Left lung (tissue), 10 donors: ENCODE data around the gene BBIP1. TPM values are rescaled to one million over a fixed set of nuclear protein-coding genes. Genes with fewer than 3 reads are reported as not detected.

Experiments used
- ATAC-seq: fragments of 200-7000 bp; cut with Tn5 transposase; one replicate; pipeline ENCODE4 v1.9.1; 2020; ENCODE audit warnings: moderate library complexity
- DNase-seq, 4 donors: peaks; one replicate each; pipeline ENCODE4 v3.0.0-alpha.2; 2013 to 2020
- H3K27ac ChIP-seq, 2 donors: fragments of 200-600 bp; sonication (generic) in 1 of 2; one replicate each; pipeline versions ENCODE4 v1.5.0 to v1.8.0; 2020 to 2021
- H3K27me3 ChIP-seq, 2 donors: fragments of 200-600 bp; sonication (generic) in 1 of 2; one replicate each; pipeline versions ENCODE4 v1.5.0 to v1.8.0; 2020 to 2021
- H3K36me3 ChIP-seq, 2 donors: fragments of 200-600 bp; sonication (generic) in 1 of 2; one replicate each; pipeline versions ENCODE4 v1.5.0 to v1.8.0; 2020 to 2021
- H3K4me1 ChIP-seq, 2 donors: fragments of 200-600 bp; one replicate each; pipeline ENCODE4 v1.8.0; 2021
- H3K4me3 ChIP-seq, 2 donors: fragments of 200-600 bp; sonication (generic) in 1 of 2; one replicate each; pipeline versions ENCODE4 v1.5.0 to v1.8.0; 2020 to 2021; ENCODE audit warnings: mild to moderate bottlenecking in 1 of 2
- H3K9me3 ChIP-seq, 2 donors: fragments of 200-600 bp; sonication (generic) in 1 of 2; one replicate each; pipeline versions ENCODE4 v1.5.0 to v1.8.0; 2020 to 2021
- CTCF ChIP-seq, 2 donors: fragments of 200-600 bp; sonication (generic) in 1 of 2; IDR thresholded peaks; one replicate each; pipeline versions ENCODE4 v1.5.0 to v1.8.0; 2021; ENCODE audit warnings: antibody characterized with exemption in 2 of 2
- intact Hi-C, 2 donors: fragments of 100-400 bp; cut with DNase I; formaldehyde crosslinking; loops; one replicate each; pipeline versions ENCODE4 v1.11.2 to v1.14.2; 2022
- polyA plus RNA-seq, 6 donors: library from polyadenylated mRNA; unstranded; fragments of 120-200 nt; gene quantifications; one replicate each; pipeline ENCODE4 v1.2.1, GENCODE V29; 2013; ENCODE audit not compliant: insufficient read length in 6 of 6
- total RNA-seq, 2 donors: library from RNA; stranded (reverse); fragmentation: NEBNext Ultra II Directional; extraction: Animal tissue kit (Norgen Biotek cat#: 25700); gene quantifications; one replicate each; pipeline ENCODE4 v1.2.1, GENCODE V29; 2021
- donor health status: DM: no; HTN: yes; CAD: no.
- donor health status: DM: no; HTN: no; CAD: no.

The BBIP1 gene
- total and polyA plus RNA-seq, 8 donors, result 22.6 to 62.9 (median 52.2) TPM

- no peaks in the 10 kb centered on the region for H3K36me3 ChIP-seq
- no peak for TF ChIP-seq CTCF (IDR thresholded peaks at IDR 0.05)
- H3K27ac ChIP-seq, result peak overlapping the region; percentile 96 to 97
- ATAC-seq, result peak; percentile 81
- peak overlapping the region; percentile 82 to 94 for H3K4me3 ChIP-seq
- intact Hi-C loops, result no loop called here
- H3K9me3 ChIP-seq, result no peaks in the 10 kb centered on the region
- H3K4me1 ChIP-seq, result peaks cover 9 to 48% of the 10 kb centered on the region in 2 donors
- peak; percentile 78 to 95 (median 88) for DNase-seq
- no peaks in the 10 kb centered on the region for H3K27me3 ChIP-seq
Measured at GRCh38 chr10:110872145-110872983, 46.6 kb downstream of the BBIP1 start.

GRCh38 chr10:110871298-110872084 is 47.5 kb downstream of the BBIP1 start, which contains the start of gene PDCD4:
Gene PDCD4, plus strand, starts transcription at chr10:110871928. Its CDS starts 4,100 bp downstream, at chr10:110876028.
- Histone ChIP-seq H3K27me3 (no peaks in the 10 kb centered on the region), H3K4me3 (peak within 1 kb of the TSS; percentile 82 to 94), H3K27ac (peak within 1 kb of the TSS; percentile 96 to 97), H3K4me1 (peaks cover 9 to 56% of the 10 kb centered on the region in 2 donors), H3K9me3 (no peaks in the 10 kb centered on the region), H3K36me3 (no peaks in the 10 kb centered on the region)
- no peak for TF ChIP-seq CTCF (IDR thresholded peaks at IDR 0.05)
- peak; percentile 99 to 100 (median 100) for DNase-seq
- peak; percentile 95 for ATAC-seq
- intact Hi-C loops, result no loop called here

GRCh38 chr10:110870823-110871297 is 48.1 kb downstream of the BBIP1 start:
- H3K4me3 ChIP-seq, result peak overlapping the region; percentile 82 to 94
- H3K27me3 ChIP-seq, result no peaks in the 10 kb centered on the region
- peak overlapping the region; percentile 96 to 97 for H3K27ac ChIP-seq
- H3K9me3 ChIP-seq, result no peaks in the 10 kb centered on the region
- peaks cover 9 to 59% of the 10 kb centered on the region in 2 donors for H3K4me1 ChIP-seq
- DNase-seq (no peak), ATAC-seq (no peak)
- H3K36me3 ChIP-seq, result no peaks in the 10 kb centered on the region
- TF ChIP-seq CTCF (IDR thresholded peaks at IDR 0.05), result no peak
- intact Hi-C loops, result no loop called here

- Histone ChIP-seq H3K4me3 (no peak overlapping the region), H3K4me1 (peaks cover 23 to 65% of the 10 kb centered on the region in 2 donors), H3K27ac (peak overlapping the region in 1 of 2 donors; percentile 96), H3K27me3 (no peaks in the 10 kb centered on the region), H3K36me3 (no peaks in the 10 kb centered on the region), H3K9me3 (no peaks in the 10 kb centered on the region)
- ATAC-seq, result no peak
- intact Hi-C loops, result loop anchor here in 1 of 2 donors (10.0 kb wide), 1 partner anchor 64 kb away; no protein-coding TSS in a partner anchor
- no peak for DNase-seq
- TF ChIP-seq CTCF (IDR thresholded peaks at IDR 0.05), result no peak
Measured at GRCh38 chr10:110868981-110869380, 50.0 kb downstream of the BBIP1 start.
